MCF 10A (cell line): Measurements from ENCODE around the gene POLR3B. TPM values are rescaled to one million over a fixed set of nuclear protein-coding genes. Genes with fewer than 3 reads are reported as not detected.

ENCODE experiments used
- BruUV-seq: library from RNA; stranded (reverse); fragments of 400-500 nt; replicated peaks from 2 replicates; lab custom pipeline; 2021; lab: Mats Ljungman, UMichigan
- CTCF ChIA-PET: fragments of 300-600 bp; sonication (Branson Sonifier 250); formaldehyde crosslinking; extraction: SDS; loops from one replicate; lab custom pipeline; 2021; ENCODE audit warnings: antibody characterized with exemption, inconsistent platforms; lab: Yijun Ruan, JAX
- POLR2A ChIA-PET: fragments of 300-600, 350-650 bp; sonication (Branson Sonifier 250); formaldehyde crosslinking; extraction: SDS; loops from one replicate; lab custom pipeline; 2020; ENCODE audit warnings: antibody characterized with exemption, inconsistent platforms; lab: Yijun Ruan, JAX
- DNase-seq: peaks from one replicate; pipeline ENCODE4 v3.0.0-alpha.2; 2018; ENCODE audit not compliant: unreplicated experiment
- H3K27ac Mint-ChIP-seq: one replicate; pipeline ENCODE4 v1.8.0; 2022; ENCODE audit warnings: mild to moderate bottlenecking, low read depth, mixed read lengths; ENCODE audit not compliant: unreplicated experiment
- H3K27me3 Mint-ChIP-seq: one replicate; pipeline ENCODE4 v1.8.0; 2022; ENCODE audit warnings: mixed read lengths; ENCODE audit not compliant: insufficient read depth, unreplicated experiment
- H3K36me3 Mint-ChIP-seq: one replicate; pipeline ENCODE4 v1.8.0; 2022; ENCODE audit warnings: mild to moderate bottlenecking, moderate library complexity, mixed read lengths; ENCODE audit not compliant: insufficient read depth, unreplicated experiment
- H3K4me1 Mint-ChIP-seq: one replicate; pipeline ENCODE4 v1.8.0; 2022; ENCODE audit warnings: mixed read lengths; ENCODE audit not compliant: insufficient read depth, unreplicated experiment
- H3K4me3 Mint-ChIP-seq: one replicate; pipeline ENCODE4 v1.8.0; 2022; ENCODE audit warnings: mild to moderate bottlenecking, moderate library complexity, mixed read lengths; ENCODE audit not compliant: unreplicated experiment
- H3K9me3 Mint-ChIP-seq: one replicate; pipeline ENCODE4 v1.8.0; 2022; ENCODE audit warnings: mixed read lengths; ENCODE audit not compliant: unreplicated experiment
- CTCF ChIP-seq: fragments of 200-600 bp; IDR thresholded peaks from one replicate; pipeline ENCODE4 v1.8.0; 2022; ENCODE audit warnings: antibody characterized with exemption, mild to moderate bottlenecking; ENCODE audit not compliant: unreplicated experiment
- intact Hi-C: fragments of 100-400 bp; cut with micrococcal nuclease; formaldehyde crosslinking; loops from 2 replicates; pipeline ENCODE4 v1.14.1; 2022
- total RNA-seq: library from RNA; stranded (reverse); gene quantifications from 2 replicates; pipeline ENCODE4 v1.2.3, GENCODE V29; 2022

POLR3B gene
- total RNA-seq, 1 experiment from 2014 or later, result 15.7 TPM

DNA sequence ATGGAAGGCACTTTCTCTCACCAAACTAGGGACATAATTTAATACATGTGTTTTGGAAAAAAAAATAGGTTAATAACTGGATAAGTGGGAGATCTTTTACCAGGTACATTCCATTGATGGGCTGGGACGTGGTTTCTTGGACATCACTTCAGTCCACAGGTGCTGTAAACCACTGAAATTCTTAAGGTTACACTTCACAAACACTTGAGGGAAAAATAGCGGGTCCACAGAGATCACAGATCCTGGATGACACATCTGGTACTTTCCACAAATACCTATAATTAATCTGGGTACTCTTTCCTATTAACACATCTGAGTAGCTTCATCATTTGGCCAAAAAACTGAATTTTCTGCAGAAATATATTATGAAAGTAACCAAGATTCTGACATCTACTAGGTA, 85.0 kb downstream of the POLR3B start:
- no peaks in the 10 kb centered on the region for H3K27me3 Mint-ChIP-seq
- BruUV-seq, result no TSS peak
- no peak overlapping the region for H3K27ac Mint-ChIP-seq
- H3K9me3 Mint-ChIP-seq, result no peaks in the 10 kb centered on the region
- intact Hi-C loops, result no loop called here
- ChIA-PET CTCF (no interaction called here), POLR2A (no interaction called here)
- no peak for TF ChIP-seq CTCF
- no peak for DNase-seq
- H3K4me3 Mint-ChIP-seq, result no peak overlapping the region
- no peaks in the 10 kb centered on the region for H3K4me1 Mint-ChIP-seq
- H3K36me3 Mint-ChIP-seq, result peaks cover 36% of the 10 kb centered on the region

DNA sequence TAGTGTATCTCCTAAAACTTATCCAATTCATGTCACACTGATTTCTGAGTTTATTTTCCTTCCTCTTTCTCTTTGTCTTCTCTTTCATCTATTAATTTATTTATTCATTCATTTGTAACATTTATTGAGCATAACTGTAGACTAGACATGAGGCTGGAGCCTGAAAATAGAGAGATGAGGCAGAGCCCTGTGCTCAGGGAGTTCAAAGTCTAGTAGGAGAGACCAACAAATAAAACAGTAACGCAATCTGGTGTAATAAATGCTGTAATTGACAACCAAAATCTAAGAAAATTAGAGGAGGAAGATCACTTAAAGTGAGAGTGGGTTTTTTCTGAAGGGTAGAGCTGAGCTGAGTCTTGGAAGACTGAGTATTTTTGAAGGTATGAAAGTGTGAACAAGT, 87.5 kb downstream of the POLR3B start:
- H3K27me3 Mint-ChIP-seq, result no peaks in the 10 kb centered on the region
- H3K4me3 Mint-ChIP-seq, result no peak overlapping the region
- no peaks in the 10 kb centered on the region for H3K9me3 Mint-ChIP-seq
- CTCF ChIA-PET, result no interaction called here
- TF ChIP-seq CTCF, result no peak
- H3K36me3 Mint-ChIP-seq, result peaks cover 37% of the 10 kb centered on the region
- POLR2A ChIA-PET, result no interaction called here
- H3K4me1 Mint-ChIP-seq, result no peaks in the 10 kb centered on the region
- BruUV-seq, result no TSS peak
- no peak for DNase-seq
- H3K27ac Mint-ChIP-seq, result peak overlapping the region; percentile 61
- intact Hi-C loops, result no loop called here

- no peaks in the 10 kb centered on the region for H3K27me3 Mint-ChIP-seq
- BruUV-seq, result no TSS peak
- H3K27ac Mint-ChIP-seq, result no peak overlapping the region
- POLR2A ChIA-PET, result interaction anchor here (0.7 kb wide), 1 partner anchor 1832 kb away, joined by 3 read pairs; no protein-coding TSS in a partner anchor
- peaks cover 30% of the 10 kb centered on the region for H3K36me3 Mint-ChIP-seq
- intact Hi-C loops, result no loop called here
- H3K9me3 Mint-ChIP-seq, result no peaks in the 10 kb centered on the region
- CTCF ChIA-PET, result interaction anchor here (0.7 to 1.7 kb wide), 4 partner anchors 12 to 474 kb away, joined by 3 to 8 read pairs (median 4); no protein-coding TSS in a partner anchor
- H3K4me1 Mint-ChIP-seq, result no peaks in the 10 kb centered on the region
- TF ChIP-seq CTCF, result no peak
- DNase-seq, result no peak
- no peak overlapping the region for H3K4me3 Mint-ChIP-seq
These were observed 88.4 kb downstream of the POLR3B start for GRCh38 chr12:106445959-106446358.

GRCh38 chr12:106446419-106447092, 89.0 kb downstream of the POLR3B start:
- ChIA-PET POLR2A (interaction anchor here (0.7 kb wide), 1 partner anchor 1832 kb away, joined by 3 read pairs; no protein-coding TSS in a partner anchor), CTCF (interaction anchor here (0.6 to 1.7 kb wide), 5 partner anchors 11 to 395 kb away, joined by 3 to 8 read pairs (median 3); no protein-coding TSS in a partner anchor)
- no TSS peak for BruUV-seq
- no peaks in the 10 kb centered on the region for H3K4me1 Mint-ChIP-seq
- H3K27ac Mint-ChIP-seq, result no peak overlapping the region
- peaks cover 30% of the 10 kb centered on the region for H3K36me3 Mint-ChIP-seq
- H3K9me3 Mint-ChIP-seq, result no peaks in the 10 kb centered on the region
- DNase-seq, result no peak
- H3K4me3 Mint-ChIP-seq, result no peak overlapping the region
- no peaks in the 10 kb centered on the region for H3K27me3 Mint-ChIP-seq
- intact Hi-C loops, result no loop called here
- TF ChIP-seq CTCF, result no peak
